GM12872 (cell line): ENCODE results near the gene NTN1.

Experiments
- CTCF ChIP-seq: IDR thresholded peaks from 3 replicates; pipeline ENCODE4 v1.5.1; 2011; ENCODE audit warnings: low read depth, mild to moderate bottlenecking, low read length, moderate library complexity; ENCODE audit not compliant: insufficient read depth

NTN1 gene

GRCh38 chr17:9242497-9242881, 221.2 kb downstream of the NTN1 start:
- no peak for TF ChIP-seq CTCF

GRCh38 chr17:9242983-9243382, 221.7 kb downstream of the NTN1 start:
- no peak for TF ChIP-seq CTCF

GRCh38 chr17:9244066-9245052, 223.0 kb downstream of the NTN1 start:
- TF ChIP-seq CTCF = no peak

- TF ChIP-seq CTCF = no peak
Observed at GRCh38 chr17:9247401-9247938, 226.2 kb downstream of the NTN1 start.

GRCh38 chr17:9249245-9249953, 228.1 kb downstream of the NTN1 start:
- no peak for TF ChIP-seq CTCF

- TF ChIP-seq CTCF = no peak
Observed at GRCh38 chr17:9251273-9251672, 230.0 kb downstream of the NTN1 start.

GRCh38 chr17:9253308-9253707, 232.0 kb downstream of the NTN1 start:
- TF ChIP-seq CTCF = no peak
